ENCODE measurements around the gene CHMP3.
"Not testable (repeated sequence)": the region's sequence is repeated elsewhere in the genome, so short reads cannot be mapped to it uniquely, and the experiment has no call there.

- TF ChIP-seq CTCF (IDR thresholded peaks at IDR 0.05); POLR2AphosphoS5 (IDR thresholded peaks at IDR 0.05); POLR2A (IDR thresholded peaks at IDR 0.05; ENCODE audit: low read depth); EP300 (IDR thresholded peaks at IDR 0.05): not testable (repeated sequence)
Observed at GRCh38 chr2:86545296-86545924, 17.8 kb downstream of the CHMP3 start.

All from esophagus muscularis mucosa (tissue), 4 donors.